ENCODE results near the gene TMC4.
"Not testable (repeated sequence)": the region's sequence is repeated elsewhere in the genome, so short reads cannot be mapped to it uniquely, and the experiment has no call there.

Gene TMC4, protein sequence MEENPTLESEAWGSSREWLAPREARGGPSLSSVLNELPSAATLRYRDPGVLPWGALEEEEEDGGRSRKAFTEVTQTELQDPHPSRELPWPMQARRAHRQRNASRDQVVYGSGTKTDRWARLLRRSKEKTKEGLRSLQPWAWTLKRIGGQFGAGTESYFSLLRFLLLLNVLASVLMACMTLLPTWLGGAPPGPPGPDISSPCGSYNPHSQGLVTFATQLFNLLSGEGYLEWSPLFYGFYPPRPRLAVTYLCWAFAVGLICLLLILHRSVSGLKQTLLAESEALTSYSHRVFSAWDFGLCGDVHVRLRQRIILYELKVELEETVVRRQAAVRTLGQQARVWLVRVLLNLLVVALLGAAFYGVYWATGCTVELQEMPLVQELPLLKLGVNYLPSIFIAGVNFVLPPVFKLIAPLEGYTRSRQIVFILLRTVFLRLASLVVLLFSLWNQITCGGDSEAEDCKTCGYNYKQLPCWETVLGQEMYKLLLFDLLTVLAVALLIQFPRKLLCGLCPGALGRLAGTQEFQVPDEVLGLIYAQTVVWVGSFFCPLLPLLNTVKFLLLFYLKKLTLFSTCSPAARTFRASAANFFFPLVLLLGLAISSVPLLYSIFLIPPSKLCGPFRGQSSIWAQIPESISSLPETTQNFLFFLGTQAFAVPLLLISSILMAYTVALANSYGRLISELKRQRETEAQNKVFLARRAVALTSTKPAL

DNA sequence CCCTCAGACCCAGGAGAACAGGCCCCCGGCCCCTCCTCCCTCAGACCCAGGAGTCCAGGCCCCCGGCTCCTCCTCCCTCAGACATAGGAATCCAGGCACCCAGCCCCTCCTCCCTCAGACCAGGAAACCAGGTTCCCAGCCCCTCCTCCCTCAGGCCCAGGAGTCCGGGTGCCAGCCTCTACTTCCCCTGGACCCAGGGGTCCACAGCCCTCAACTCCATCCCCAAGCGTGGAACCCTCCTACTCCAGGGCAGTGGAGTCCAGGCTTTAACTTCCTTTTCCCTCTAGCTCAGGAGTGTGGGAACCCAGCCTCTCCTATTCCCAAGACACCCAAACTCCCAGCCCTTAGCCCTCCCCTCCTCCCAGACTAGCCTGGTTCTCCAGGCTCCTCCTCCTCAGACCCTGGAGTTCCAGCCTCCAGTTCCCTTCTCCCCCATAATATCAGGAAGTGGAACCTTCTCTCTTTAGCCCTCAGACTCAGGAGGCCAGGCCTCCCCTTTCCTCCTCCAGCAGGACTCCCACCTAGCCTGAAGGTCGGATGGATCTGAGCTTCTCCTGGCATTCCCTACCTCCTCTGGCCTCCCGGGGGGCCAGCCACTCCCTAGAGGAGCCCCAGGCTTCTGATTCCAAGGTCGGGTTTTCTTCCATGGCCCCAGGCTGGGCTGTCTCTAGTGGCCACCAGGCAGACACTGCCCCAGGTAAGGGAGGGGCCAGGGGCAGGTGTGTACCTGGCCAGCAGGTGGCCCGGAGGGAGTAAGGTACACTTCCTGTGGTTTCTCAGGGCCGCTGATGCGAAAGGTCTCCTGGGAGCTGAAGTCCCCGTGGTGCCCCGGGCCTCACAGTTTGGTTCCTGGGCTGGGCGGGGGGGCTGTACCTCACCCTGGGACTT is at the start of gene TMC4:
Gene TMC4, minus strand, starts transcription at position 690 of the 888 bp plus-strand sequence. Its CDS starts 43 bp downstream, at position 647.
- DNase-seq (ENCODE audit: low read depth) = no peak

DNA sequence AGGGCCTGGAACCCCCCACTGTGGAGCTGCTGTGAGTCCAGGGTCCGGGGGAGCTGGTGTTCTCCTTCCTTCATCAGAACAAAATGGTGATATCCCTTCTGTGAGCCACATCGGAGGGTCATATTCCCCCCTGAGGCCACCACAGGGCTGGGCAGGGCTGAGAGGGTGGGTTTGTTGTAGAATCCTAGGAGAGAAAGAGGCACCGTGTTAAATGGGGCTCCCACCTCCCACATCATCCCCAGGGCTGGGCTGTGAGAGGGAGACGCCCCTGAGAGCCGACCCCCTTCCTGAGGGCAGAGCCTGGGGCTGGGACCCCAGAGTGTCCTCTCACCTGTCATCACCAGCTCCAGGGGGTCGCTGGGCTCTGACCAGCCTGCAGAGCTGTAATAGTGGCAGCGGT is 49.0 kb upstream of the TMC4 start:
- not testable (repeated sequence) for DNase-seq (ENCODE audit: low read depth)

DNA sequence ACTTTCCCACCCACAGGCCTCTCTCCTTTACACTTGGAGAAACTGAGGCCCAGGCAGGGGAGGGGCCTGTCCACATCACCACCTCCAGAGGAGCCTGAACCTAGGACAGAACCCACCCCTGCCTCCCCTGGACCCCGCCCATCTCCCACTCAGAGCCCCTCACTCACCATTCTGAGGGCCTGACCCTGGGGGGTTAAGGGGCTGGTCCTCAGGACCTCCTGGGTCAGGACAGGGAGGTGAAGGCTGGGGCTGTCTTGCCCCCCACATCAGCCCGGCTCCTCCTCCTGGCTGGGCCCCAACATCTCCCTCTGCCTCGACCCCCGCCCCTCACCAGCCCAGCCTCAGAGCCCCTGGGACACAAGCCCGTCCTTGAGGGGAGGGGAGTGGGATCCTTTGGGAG is 46.7 kb upstream of the TMC4 start:
- DNase-seq (ENCODE audit: low read depth) = not testable (repeated sequence)

DNA sequence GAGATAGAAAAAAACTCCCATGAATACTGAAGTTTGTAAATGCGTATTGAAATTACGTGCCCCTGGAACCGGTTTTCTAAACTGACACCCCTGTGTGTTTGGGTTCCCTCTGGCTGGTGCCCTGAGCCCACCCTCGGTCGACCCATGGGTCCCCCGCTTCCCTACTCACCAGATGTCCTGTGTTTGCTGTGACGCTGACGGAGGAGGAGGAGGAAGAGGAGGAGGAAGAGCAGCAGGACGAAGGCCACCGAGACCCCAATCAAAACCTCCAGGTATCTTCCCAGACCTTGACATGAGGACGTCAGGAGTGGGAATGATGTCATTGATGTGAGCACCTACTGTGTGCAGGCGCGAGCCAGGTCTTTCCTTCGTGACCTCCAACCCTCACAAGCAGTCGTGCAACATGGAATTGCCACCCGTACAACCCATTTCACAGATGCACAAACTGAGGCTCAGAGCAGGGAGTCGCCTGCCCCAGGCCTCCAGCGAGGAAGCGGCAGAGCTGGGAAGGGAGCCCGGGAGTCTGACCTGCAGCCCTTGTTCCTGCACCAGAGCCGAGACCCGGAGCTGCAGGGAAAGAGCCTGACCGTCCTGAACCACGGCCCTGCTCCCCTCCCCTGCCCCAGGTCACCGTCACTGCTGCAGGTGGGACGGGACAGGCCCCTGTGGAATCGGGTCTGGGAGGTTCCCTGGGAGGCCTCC is 46.2 kb upstream of the TMC4 start:
- DNase-seq (ENCODE audit: low read depth) = no peak

DNA sequence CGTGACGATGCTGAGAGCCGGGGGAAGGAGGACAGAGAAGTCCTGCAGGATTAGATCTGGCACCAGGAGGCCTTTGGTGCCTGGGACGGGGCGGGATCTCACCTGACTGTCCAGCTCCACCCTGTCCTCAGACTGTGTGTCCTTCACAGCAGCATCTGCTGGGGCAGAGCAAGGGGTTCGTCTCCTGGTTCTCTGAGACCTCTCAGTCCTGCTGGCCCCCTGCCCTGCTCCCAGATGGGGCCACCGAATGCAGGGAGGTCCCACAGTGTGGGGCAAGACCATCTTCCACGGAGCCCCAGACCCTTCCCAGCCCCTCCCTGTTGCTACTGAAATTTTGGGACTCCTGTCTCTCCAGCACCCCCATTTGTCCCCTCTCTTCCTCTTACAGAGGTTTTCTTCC is 45.3 kb upstream of the TMC4 start:
- DNase-seq (ENCODE audit: low read depth) = no peak

DNA sequence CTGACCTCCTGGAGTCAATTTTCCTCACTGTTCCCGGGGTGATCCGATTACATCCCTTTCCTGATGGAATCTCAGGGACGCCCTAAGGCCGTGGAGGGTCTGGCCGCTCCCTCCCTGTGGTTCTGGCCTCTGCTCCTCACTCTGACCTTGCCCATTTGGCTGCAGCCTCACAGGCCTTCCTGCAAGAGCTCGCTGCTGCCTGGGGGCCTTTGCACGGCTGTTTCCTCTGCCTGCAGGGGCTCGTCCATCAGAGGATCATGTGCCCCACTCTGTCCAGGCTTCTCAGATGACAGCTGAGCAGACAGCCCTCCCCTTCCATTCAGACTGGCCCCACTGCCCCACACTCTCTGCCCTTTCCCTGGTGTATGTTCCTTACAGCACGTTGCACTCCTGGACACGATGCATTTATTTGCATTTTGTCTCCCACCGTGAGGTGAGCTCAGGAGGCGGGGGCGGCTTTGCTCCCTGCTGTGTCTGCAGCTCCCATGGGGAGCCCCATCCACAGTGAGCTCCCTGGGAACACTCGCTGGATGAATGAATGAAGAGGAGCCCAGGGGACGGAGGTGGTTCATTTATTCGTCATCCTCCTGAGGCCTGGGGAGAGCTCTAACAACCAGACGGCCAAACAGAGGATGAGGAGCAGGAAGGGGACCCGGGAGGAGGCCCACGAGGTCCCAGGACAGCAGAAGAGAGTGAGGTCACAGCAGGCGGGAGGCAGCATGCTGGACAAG is 44.7 kb upstream of the TMC4 start:
- DNase-seq (ENCODE audit: low read depth) = not testable (repeated sequence)

DNA sequence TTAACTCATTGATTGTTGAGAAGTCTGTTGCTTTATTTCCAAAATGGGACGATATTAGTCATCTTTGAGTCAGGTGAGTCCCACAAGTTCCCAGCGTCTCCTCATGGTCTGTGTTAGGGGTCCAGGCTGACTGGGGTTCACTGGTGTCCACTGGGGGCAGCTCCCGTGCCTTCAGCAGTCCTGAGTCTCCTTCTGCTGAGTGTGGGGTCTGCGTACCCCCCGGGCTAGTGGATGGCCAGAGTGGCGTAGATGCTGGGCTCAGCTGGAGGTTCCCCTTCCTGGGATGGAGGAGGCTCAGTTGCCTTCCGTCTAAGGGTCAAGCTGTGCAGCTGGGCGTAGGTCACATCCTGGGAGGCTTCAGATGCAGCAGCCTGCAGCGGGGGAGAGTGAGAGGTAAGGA is 43.9 kb upstream of the TMC4 start:
- no peak for DNase-seq (ENCODE audit: low read depth)

DNA sequence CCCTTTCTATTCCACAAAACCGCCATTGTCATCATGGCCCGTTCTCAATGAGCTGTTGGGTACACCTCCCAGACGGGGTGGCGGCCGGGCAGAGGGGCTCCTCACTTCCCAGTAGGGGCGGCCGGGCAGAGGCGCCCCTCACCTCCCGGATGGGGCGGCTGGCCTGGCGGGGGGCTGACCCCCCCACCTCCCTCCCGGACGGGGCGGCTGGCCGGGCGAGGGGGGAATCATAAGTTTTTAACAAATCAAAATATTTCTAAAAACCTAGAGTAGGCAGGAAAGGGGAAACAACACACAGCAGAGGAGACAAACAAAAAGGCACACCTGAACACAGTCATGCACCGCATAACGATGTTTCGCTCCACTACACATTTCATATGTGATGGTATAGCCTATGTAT is 41.8 kb upstream of the TMC4 start:
- not testable (repeated sequence) for DNase-seq (ENCODE audit: low read depth)

DNA sequence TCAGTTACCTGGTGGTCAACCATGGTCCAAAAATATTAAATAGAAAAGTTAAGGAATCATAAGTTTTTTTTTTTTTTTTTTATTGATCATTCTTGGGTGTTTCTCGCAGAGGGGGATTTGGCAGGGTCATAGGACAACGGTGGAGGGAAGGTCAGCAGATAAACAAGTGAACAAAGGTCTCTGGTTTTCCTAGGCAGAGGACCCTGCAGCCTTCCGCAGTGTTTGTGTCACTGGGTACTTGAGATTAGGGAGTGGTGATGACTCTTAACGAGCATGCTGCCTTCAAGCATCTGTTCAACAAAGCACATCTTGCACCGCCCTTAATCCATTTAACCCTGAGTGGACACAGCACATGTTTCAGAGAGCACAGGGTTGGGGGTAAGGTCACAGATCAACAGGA is 41.3 kb upstream of the TMC4 start:
- DNase-seq (ENCODE audit: low read depth) = not testable (repeated sequence)

DNA sequence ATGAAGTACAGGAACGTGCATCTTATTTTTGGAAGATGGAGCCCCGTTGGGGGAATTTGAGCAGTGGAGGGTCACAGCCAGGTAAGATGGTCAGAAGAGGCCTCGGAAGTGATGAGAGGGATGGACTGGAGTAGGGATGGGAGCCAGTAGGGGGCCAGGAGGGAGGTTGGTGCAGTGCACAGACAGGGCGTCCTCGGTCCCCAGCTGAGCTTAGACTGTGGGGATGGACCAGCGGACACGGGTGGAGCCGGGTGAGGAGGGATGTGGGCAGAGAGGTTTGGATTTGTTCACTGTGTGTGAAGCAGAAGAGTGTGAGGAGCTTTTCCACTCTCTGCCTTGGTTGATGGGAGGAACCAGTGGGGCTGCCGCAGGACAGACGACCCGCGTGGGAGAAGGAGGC is 38.3 kb upstream of the TMC4 start:
- DNase-seq (ENCODE audit: low read depth) = no peak

DNA sequence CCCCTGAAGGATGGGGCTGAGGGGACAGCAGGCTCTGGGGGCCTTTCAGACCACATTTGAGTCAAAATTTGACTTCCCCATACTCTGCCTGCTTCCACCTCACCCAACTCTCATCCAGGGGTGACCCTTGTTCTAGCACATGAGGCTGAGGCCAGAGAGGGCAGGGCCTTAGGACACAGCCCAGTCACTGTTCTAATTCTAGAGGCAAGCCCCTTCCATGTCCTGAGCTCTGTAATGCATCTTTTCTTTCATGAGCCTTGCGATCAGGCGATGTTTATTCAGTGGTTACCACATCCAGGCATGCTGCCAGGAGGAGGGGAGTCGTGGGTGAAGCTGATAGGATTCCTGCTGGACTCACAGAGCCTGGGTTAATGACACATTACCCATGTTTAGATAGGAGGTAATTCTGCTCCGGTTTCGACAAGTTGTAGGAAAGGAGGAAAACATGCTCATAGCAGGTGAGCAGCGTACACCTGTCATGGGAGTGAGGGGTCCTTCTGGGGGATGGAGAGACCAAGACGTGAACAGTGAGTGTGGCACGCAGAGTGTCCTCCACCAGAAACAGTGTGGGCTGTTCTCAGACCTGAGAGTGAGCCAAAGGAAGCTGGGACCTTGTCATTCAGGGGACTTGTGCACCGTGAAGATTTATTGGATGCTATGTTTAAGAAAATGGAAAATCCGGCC is 37.0 kb upstream of the TMC4 start:
- DNase-seq (ENCODE audit: low read depth) = no peak

DNA sequence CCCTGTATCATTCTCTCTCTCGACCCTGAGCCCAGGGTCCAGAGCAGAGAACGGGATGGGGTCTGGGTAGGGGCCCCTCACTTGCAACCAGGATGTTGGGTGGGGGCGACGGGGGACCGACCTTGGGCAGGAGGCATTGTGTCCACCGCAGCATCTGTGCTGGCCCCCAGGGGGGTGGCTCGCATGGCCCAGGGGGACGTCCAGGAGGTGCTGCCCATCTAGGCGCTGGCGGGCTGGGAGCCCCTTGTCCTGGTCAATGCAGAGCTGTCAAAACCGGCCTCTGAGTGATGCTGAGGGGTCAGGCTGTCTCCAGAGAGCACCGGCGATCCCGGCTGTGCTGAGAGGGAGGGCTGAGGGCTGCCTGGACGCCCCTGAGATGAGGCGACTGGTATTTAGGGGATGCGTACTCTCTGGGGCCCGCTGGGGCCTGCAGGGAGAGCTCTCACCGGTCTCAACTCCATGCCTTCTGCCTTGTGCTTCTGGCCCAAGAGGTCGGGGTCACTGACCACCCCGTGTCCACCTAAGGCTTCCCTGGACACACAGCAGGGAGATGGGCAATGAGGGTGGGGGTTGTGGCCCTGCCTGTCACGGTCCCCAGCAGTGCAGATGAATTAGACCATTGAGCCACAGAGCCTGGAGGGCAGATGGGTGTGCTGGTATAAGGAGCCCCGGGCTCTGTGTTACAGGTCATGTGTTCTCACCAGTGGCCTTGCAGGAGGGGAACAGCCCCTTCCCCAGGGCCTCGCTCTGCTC is 36.3 kb upstream of the TMC4 start:
- no peak for DNase-seq (ENCODE audit: low read depth)

DNA sequence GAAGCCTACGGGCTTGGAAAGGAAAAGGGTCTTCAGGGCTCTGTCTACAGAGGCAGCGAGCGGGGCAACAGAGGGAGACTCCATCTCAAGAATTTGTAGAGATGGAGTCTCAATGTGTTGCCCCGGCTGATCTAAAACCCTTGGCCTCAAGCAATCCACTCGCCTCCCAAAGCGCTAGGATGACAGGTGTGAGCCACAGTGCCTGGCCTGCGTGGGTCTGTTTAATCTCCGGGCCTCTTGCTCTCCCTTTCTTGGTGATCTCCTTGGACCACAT is 35.8 kb upstream of the TMC4 start:
- DNase-seq (ENCODE audit: low read depth) = no peak

DNA sequence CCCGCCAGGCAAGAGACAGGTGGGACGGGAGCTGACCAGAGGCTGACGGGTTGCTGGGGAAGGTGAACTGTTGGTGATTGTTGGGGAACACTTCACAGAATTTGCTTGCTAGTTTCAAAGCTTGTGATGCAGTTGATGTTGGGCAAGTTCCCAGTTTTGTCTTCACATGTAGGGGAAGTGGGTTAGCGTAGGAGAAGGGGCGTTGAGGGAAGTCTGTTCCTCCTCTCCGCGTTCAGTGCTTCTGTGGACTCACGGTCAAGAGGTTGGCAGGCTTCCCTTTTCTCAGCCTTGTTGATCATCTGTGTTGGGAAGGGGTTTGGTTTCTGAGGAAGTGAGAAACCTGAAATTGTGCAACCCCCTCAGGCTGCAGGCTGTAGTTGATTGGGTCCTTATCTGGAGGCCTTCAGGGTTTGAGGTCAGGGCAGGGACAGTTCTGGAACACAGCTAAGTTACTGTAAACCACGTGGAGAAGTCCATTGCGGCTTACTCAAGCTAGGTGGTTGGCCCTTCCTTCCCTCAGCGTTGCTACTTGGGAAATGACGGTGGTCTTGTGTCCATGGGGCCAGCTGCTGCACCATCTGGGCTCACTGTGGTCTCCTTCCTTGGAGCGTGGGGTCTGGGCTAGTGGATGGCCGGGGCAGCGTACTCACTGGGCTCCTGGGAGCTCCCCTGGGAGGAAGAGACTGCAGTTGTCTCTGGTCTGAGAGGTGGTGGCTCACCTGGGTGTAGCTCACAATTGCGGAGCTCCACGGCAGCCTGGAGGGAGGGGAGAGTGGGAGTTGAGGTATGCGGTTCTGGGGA is 35.2 kb upstream of the TMC4 start:
- no peak for DNase-seq (ENCODE audit: low read depth)

DNA sequence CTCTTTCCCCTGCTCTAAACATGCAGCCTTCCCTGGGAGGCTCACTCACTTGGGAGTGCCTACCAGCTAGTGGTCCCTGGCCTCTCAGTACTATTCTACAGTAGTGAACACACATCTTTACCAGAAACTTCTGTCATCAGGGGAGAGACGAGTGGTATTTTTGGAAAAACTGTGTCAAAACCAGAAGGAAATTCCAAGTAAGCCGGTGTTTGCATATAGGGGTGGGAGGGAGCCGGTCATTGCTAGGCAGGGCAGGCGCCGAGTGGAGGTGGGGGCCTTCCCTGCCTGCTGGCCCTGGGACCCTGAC is 34.7 kb upstream of the TMC4 start:
- DNase-seq (ENCODE audit: low read depth) = no peak

DNA sequence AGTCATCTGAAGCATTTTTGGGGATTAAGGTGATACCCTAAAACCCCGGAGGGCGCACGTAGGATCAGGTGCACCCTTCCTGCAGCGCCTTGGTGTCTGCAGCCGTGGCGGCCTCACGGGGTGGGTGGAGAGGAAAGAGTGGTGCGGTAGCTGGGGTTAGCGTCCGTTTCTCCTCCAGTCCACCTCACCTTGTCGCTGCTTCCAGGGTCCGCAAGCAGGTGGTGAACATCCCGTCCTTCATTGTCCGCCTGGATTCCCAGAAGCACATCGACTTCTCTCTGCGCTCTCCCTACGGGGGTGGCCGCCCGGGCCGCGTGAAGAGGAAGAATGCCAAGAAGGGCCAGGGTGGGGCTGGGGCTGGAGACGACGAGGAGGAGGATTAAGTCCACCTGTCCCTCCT is 34.2 kb upstream of the TMC4 start:
- not testable (repeated sequence) for DNase-seq (ENCODE audit: low read depth)

DNA sequence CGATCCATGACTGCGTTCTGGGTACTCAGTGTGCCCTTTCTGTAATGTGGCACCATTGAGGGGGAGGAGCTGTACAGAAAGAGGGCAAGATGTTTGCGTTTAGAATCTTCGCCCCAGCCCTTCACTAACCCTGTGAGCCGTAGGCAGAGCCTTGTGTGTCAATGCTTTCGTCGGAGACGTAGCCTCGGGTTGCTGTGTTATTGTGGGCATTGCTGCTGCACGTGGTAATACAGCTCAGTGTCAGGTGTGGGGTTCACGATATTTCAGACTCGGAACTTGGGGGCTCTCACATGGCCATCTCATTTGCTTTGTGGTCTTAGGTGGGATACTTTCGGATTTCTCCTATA is 33.8 kb upstream of the TMC4 start:
- no peak for DNase-seq (ENCODE audit: low read depth)

DNA sequence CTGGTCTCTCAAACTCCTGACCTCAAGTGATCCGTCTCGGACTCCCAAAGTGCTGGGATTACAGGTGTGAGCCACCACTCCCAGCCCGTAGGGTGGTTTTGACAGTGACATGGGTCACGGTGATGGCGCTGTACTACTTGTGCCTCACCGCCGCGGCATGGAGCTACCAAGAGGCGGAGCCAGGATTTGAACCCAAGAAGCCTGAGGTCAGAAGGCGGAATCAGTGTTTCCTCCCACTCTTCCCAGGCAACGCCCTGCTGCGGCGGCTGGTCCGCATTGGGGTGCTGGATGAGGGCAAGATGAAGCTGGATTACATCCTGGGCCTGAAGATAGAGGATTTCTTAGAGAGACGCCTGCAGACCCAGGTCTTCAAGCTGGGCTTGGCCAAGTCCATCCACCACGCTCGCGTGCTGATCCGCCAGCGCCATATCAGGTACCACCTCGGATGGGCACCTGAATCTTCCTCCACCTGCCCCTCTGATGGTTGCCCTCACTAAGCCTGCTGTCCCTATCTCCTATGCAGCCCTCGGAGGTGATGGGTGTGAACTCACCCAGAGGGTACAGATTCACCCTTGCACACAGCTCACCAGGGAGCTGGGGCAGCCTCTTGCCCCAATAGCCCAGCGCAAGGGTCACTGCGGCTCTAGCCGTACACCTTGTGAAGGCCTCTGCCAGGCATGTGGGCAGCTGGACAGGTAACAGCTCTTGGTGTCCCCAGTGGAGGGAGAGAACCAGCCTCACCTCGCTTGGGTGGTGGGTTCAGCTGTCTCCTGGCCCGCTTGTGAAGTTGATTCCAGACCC is 33.3 kb upstream of the TMC4 start:
- no peak for DNase-seq (ENCODE audit: low read depth)
